GM19328 (cell line): Measurements from ENCODE around the gene CAPRIN1.

ENCODE experiments used
- ATAC-seq: cut with Tn5 transposase; IDR thresholded peaks from one replicate; pipeline ENCODE4 v1.9.1; 2021; ENCODE audit warnings: mild to moderate bottlenecking, moderate library complexity; ENCODE audit not compliant: unreplicated experiment

CAPRIN1 gene, protein sequence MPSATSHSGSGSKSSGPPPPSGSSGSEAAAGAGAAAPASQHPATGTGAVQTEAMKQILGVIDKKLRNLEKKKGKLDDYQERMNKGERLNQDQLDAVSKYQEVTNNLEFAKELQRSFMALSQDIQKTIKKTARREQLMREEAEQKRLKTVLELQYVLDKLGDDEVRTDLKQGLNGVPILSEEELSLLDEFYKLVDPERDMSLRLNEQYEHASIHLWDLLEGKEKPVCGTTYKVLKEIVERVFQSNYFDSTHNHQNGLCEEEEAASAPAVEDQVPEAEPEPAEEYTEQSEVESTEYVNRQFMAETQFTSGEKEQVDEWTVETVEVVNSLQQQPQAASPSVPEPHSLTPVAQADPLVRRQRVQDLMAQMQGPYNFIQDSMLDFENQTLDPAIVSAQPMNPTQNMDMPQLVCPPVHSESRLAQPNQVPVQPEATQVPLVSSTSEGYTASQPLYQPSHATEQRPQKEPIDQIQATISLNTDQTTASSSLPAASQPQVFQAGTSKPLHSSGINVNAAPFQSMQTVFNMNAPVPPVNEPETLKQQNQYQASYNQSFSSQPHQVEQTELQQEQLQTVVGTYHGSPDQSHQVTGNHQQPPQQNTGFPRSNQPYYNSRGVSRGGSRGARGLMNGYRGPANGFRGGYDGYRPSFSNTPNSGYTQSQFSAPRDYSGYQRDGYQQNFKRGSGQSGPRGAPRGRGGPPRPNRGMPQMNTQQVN

GRCh38 chr11:34051349-34052035 lies at the start of gene CAPRIN1:
CAPRIN1 (plus strand) TSS chr11:34051731; CDS start chr11:34052421, 690 bp downstream.
- peak; percentile 55 for ATAC-seq

GRCh38 chr11:34002420-34002819 lies 49.1 kb upstream of the CAPRIN1 start:
- ATAC-seq, result no peak

DNA sequence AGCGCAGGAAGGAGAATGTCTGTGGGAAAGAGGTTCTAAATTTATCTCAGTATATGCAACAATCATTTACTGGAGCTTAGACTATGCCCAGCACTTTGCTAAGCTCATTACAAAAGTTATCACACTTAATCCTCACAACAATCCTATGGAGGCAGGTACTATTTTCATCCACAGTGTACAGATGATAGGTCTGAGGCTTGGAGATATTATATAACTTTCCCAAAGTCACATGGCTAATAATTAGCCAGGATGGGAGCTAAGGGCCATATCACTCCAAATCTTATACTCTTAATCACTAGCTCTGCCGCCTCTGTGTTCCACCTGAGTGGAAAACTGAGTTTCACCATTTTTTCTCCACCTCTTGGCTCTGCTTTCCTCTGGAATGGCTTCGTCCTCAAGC lies 47.3 kb upstream of the CAPRIN1 start:
- no peak for ATAC-seq

DNA sequence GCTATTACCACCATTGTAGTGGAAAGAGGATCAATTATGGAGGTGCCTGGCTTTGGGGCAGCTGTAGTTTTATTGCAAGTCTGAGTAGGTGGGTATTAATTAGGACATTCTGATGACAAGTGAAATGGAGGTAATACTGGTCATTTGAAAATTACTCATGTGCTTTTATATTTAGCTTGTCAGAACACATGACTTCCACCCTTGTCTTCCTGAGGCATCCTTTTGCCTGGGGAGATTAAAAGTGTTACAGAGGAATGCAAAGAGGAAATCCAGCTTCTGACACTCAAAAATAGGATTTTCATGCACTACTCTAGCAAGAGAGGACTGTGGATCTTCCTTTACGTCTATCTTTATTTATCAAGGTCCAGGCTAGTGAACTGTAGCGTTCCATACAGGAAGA lies 44.7 kb upstream of the CAPRIN1 start:
- no peak for ATAC-seq

DNA sequence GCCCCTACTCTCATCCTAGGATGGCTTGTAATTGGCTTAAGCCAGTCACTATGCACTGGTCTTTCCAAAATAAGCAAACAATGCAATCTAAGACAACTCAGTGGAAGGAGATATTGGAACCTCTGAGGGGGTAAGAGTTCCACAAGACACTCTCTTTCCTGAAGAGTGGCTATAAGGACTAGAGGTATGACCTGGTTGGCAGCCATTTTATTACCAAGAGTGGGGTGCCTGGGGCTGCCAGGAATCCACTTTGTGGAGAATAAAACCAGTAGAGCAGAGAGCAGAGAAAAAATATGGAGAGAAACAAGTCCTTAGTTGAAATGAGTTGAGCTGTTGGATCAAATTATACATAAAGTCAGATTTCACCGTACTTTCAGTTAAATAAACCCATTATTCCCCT lies 38.8 kb upstream of the CAPRIN1 start:
- no peak for ATAC-seq

DNA sequence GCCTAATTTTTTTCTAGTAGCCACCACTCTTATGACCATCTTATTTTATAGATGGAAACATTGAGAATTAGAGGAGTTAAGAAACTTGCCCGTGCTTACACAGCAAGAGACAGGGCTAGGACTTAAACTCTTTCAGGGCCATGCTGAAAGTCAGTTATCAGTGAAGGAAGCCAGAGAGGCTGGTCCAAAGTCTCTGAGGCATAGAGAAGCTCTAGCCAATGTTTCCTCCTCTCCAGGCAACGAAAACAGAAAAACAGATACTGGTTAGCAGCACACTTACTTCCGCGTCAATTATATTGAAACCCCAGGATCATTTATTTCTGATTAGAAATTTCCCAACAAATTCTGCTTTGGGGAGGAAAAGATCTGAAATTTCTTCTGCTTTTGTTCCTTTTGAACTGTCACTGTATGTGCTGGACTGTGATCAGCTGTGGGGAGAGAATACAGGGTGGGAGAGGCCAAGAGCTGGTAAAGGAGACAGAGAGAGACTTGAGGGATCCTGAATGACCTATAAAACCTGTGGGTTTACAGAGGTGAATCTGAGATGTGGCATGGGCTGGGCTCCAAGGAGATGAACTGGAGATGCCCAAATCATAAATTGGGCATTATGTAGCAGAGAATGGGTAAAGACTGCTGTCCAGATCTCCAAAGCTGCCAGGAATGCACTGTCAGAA lies 37.5 kb upstream of the CAPRIN1 start:
- no peak for ATAC-seq

DNA sequence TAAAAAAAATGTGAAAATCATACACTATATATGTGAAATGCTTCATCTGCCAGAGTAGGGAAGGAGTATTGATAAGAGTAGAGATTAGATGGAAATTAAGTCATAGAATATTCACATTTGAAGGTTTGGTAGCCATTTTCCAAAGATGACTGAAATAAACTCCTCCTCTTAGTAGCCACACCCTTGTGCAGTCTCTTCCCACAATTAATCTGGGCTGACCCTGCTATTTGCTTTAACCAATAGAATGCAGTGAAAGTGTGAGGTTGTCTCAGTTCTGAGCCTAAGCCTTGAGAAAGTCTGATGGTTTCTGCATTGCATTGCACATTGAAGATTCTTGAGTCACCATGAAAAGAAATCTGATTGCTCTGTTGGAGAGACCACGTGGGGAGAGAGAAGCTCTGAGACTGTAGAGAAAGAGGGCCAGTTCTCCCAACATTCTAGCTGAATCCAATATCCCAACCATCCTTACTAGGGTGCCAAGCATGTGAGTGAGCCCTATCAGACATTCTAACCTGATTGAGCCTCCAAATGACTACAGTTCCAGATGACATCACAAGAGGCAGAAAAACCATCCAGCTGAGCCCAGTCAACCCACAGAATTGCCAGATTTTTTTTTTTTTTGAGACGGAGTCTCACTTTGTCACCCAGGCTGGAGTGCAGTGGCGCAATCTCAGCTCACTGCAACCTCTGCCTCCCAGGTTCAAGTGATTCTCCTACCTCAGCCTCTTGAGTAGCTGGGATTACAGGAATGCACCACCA lies 29.4 kb upstream of the CAPRIN1 start:
- ATAC-seq, result no peak

- ATAC-seq, result no peak
Measured at GRCh38 chr11:34026432-34026831, 25.1 kb upstream of the CAPRIN1 start.

- no peak for ATAC-seq
Measured at GRCh38 chr11:34027516-34028408, 23.8 kb upstream of the CAPRIN1 start.

GRCh38 chr11:34028425-34028824 lies 23.1 kb upstream of the CAPRIN1 start:
- no peak for ATAC-seq

- no peak for ATAC-seq
Measured at GRCh38 chr11:34029176-34029575, 22.4 kb upstream of the CAPRIN1 start.

DNA sequence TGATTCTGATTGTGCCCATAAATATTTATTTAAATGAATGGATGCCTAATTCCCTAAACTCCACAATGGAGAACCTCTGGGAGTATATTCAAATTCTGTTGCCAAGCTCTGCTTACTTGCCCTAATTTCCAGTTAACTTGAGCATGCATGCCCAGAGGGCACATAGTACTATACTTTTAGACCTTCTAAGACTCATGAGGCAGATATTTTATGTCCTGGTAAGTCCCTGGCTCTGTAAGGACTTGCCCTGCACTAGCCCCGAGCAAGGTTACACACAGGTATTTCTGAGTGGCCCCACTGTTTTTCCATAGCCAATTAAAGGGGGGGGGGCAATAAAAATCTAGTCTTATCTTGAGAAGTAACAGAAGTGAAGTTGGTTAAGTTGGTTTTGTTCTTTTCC lies 21.1 kb upstream of the CAPRIN1 start:
- ATAC-seq, result no peak

GRCh38 chr11:34033399-34033798 lies 18.1 kb upstream of the CAPRIN1 start:
- ATAC-seq, result no peak

DNA sequence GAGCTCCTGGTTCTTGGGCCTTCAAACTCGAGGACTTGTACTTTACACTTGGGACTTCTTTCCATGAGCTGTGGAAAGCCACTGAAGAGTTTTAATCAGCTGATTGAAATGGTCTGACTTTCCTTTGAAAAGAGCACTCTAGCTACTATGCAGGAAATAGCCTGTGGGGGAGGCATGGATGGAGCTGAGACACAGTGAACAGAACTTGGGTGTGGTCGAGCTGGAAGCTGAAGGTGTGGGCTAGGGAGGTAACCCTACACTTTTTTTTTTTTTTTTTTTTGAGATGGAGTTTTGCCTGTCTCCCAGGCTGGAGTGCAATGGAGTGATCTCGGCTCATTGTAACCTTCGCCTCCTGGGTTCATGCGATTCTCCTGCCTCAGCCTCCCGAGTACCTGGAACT lies 17.5 kb upstream of the CAPRIN1 start:
- ATAC-seq, result no peak

GRCh38 chr11:34036456-34036855 lies 15.1 kb upstream of the CAPRIN1 start:
- ATAC-seq, result no peak

DNA sequence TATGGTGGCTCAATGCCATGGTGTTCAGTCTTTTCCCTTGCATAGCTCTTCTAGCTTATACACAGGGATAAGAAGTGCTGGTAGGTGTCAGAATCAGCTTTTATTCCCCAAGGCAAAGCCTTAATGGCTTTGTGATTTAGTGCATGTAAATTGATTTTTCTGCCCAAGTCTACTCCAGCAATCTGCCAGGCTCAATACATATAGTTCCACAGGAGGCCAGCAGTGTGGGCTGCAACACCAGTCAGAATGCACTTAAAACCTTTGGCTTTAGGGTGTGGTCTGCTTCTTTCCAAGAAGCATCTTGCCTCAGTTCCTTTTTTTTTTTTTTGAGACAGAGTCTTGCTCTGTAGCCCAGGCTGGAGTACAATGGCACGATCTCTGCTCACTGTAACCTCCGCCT lies 14.5 kb upstream of the CAPRIN1 start:
- no peak for ATAC-seq

DNA sequence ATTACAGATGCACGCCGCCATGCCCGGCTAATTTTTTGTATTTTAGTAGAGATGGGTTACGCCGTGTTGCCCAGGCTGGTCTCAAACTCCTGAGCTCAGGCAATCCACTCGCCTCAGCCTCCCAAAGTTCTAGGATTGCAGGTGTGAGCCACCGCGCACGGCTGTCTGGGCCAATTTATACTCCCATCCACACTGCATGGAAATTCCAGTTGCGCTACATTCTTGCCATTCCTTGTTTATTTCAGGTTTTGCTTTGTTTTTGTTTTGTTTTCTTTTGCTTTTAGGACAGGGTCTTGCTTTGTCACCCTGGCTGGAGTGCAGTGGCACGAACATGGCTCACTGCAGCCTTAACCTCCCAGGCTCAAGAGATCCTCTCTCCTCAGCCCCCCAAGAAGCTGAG lies 11.0 kb upstream of the CAPRIN1 start:
- no peak for ATAC-seq

GRCh38 chr11:34044664-34045485 lies 6.7 kb upstream of the CAPRIN1 start:
- no peak for ATAC-seq

DNA sequence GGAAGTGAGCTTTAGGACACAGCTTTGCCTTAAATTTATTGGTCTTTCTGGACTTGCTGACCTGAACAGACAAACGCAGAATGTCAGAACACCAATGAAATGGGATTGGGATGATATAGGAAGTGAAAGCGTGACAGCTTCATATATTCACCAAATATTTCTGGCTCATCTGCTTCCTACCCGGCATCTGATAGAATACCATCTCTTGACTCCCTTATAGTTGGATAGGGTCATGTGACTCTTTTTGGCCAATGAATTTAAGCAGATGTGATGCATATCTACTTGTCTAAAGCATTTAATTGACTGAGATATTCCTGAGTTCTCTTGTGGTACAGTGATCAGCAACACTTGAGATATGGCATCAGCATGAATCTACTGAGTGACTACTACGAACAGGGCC lies 2.5 kb upstream of the CAPRIN1 start:
- no peak for ATAC-seq
